Measurements from ENCODE around the gene NHERF1. TPM values are rescaled to one million over a fixed set of nuclear protein-coding genes. Genes with fewer than 3 reads are reported as not detected.

The NHERF1 gene
- total and polyA plus RNA-seq, 2 of the 13 experiments (the other 11 are each of a cell fraction or from before 2014, with no cell fraction given): 169 to 269 TPM

DNA sequence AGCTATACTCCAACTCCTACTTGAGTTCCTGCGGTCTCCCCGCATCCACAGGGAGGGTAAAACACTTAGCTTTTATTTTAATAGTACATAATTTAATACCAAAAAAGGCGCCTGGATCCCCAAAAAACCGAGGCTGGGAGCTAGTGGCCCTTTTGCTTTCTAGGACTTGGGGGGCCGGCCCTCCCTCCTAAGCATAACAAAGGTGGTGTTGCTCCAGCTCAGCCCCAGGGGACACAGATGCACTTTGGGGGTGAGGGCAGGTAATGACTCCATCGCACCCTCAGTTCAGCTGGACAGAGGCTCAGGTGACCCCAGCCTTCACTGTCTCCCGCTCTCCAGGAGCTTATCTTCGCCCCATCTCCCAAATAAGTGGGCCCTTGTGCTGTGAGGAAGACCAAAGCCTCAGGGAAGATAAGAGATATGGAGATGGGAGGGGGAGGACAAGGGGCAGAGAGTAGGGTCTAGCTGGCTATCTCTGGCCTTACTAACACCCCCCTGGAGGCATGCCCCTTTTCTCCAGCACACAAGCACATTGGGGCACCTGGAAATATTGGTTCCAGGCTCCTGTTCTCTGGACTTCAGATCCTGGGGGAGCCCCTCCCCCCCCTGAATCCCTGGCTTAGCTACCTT lies 2.8 kb upstream of the NHERF1 start (continued):
- TF ChIP-seq MEIS2 (CRISPR knock-in tag; IDR thresholded peaks at IDR 0.05): no peak
- TF ChIP-seq ZNF781 (CRISPR knock-in tag; IDR thresholded peaks at IDR 0.05; ENCODE audit: borderline replicate concordance, not compliant biosample characterization): no peak
- no peak for TF ChIP-seq GTF3A (CRISPR knock-in tag; conservative IDR thresholded peaks at IDR 0.05)
- peak; percentile 9 for TF ChIP-seq ZEB1 (IDR thresholded peaks at IDR 0.05; ENCODE audit: insufficient replicate concordance, low read depth)
- TF ChIP-seq SNAPC5 (CRISPR knock-in tag; IDR thresholded peaks at IDR 0.05; ENCODE audit: borderline replicate concordance): no peak
- TF ChIP-seq ZNF224 (CRISPR knock-in tag; IDR thresholded peaks at IDR 0.05): peak; percentile 49; the same call in 1 of the 2 replicates
- no peak for TF ChIP-seq HNF1A (IDR thresholded peaks at IDR 0.05; ENCODE audit: low read depth)
- TF ChIP-seq HNF1A (CRISPR knock-in tag; IDR thresholded peaks at IDR 0.05; ENCODE audit: borderline replicate concordance): no peak
- 0 out of 2 replicates have a peak, but pooled peaks have one; percentile 19 for TF ChIP-seq ZNF253 (CRISPR knock-in tag; IDR thresholded peaks at IDR 0.05; ENCODE audit: borderline replicate concordance)
- TF ChIP-seq NR2C2 (CRISPR knock-in tag; IDR thresholded peaks at IDR 0.05; ENCODE audit: borderline replicate concordance): 0 out of 2 replicates have a peak, but pooled peaks have one; percentile 1
- TF ChIP-seq ZZZ3 (CRISPR knock-in tag; IDR thresholded peaks at IDR 0.05; ENCODE audit: borderline replicate concordance): no peak
- TF ChIP-seq ZNF446 (CRISPR knock-in tag; IDR thresholded peaks at IDR 0.05): no peak
- no peak for TF ChIP-seq JUN (CRISPR knock-in tag; IDR thresholded peaks at IDR 0.05)
- TF ChIP-seq ARNT2 (CRISPR knock-in tag; IDR thresholded peaks at IDR 0.05; ENCODE audit: low read depth): no peak
- TF ChIP-seq U2AF2 (IDR thresholded peaks at IDR 0.05; ENCODE audit: low read depth, low read length): no peak
- TF ChIP-seq ZNF180 (CRISPR knock-in tag; IDR thresholded peaks at IDR 0.05; ENCODE audit: borderline replicate concordance, low read depth): no peak
